ENCODE results near the gene GGTA1.

The GGTA1 gene

DNA sequence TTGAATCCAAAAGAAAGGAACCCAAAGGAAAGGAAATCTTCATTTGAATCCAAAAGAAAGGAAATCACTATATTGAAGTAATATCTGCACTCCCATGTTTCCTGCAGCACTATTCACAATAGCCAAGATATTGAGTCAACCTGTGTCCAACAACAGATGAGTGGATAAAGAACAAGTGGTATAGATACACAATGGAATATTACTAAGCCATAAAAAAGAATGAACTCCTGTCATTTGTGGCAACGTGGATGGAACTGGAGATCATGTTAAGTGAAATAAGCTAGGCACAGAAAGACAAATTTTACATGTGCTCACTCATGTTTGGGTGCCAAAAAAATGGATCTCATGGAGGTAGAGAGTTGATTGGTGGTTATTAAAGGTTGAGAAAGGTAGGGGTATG, 71.7 kb downstream of the GGTA1 start:
- no peak overlapping the region for H3K27ac Mint-ChIP-seq
- H3K27me3 Mint-ChIP-seq = peaks cover 6% of the 10 kb centered on the region

GRCh38 chr9:121424024-121424432, 75.6 kb downstream of the GGTA1 start:
- peaks cover 7% of the 10 kb centered on the region for H3K9me3 Mint-ChIP-seq (ENCODE audit: low read depth)
- H3K36me3 Mint-ChIP-seq = peaks cover 10% of the 10 kb centered on the region
- peaks cover 5% of the 10 kb centered on the region for H3K4me1 Mint-ChIP-seq (ENCODE audit: low read depth)
- no peak overlapping the region for H3K27ac Mint-ChIP-seq
- peaks cover 6% of the 10 kb centered on the region for H3K27me3 Mint-ChIP-seq
- no peak overlapping the region for H3K4me3 Mint-ChIP-seq

More for the DNA sequence above, 71.7 kb downstream of the GGTA1 start:
- H3K36me3 Mint-ChIP-seq = peaks cover 7% of the 10 kb centered on the region
- no peak overlapping the region for H3K4me3 Mint-ChIP-seq
- H3K4me1 Mint-ChIP-seq (ENCODE audit: low read depth) = no peaks in the 10 kb centered on the region
- peaks cover 7% of the 10 kb centered on the region for H3K9me3 Mint-ChIP-seq (ENCODE audit: low read depth)

DNA sequence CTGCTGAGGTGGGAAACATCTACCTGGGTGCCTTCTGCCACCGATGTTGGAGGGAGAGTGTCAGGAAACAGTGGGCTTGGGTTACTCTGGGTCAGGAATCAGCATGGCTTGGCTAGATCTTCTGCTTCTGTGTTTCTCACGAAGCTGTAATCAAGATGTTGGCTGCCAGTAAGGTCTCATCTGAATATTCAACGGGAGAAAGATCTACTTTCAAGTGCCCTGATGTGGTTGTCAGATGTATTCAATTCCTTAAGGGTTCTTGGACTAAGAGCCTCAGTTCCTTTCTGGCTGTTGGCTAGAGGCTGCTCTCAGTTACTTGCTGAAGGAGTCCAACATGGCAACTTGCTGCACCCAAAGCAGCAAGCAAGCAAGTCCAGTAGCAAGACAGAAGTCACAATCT, 87.7 kb downstream of the GGTA1 start:
- Mint-ChIP-seq H3K4me1 (ENCODE audit: low read depth) (no peaks in the 10 kb centered on the region), H3K27ac (no peak overlapping the region), H3K36me3 (no peaks in the 10 kb centered on the region), H3K4me3 (no peak overlapping the region), H3K27me3 (no peaks in the 10 kb centered on the region), H3K9me3 (ENCODE audit: low read depth) (no peaks in the 10 kb centered on the region)

GRCh38 chr9:121405899-121406298, 93.7 kb downstream of the GGTA1 start:
- H3K4me1 Mint-ChIP-seq (ENCODE audit: low read depth) = no peaks in the 10 kb centered on the region
- H3K27ac Mint-ChIP-seq = no peak overlapping the region
- no peaks in the 10 kb centered on the region for H3K27me3 Mint-ChIP-seq
- peaks cover 3% of the 10 kb centered on the region for H3K9me3 Mint-ChIP-seq (ENCODE audit: low read depth)
- no peaks in the 10 kb centered on the region for H3K36me3 Mint-ChIP-seq
- H3K4me3 Mint-ChIP-seq = no peak overlapping the region
